C4-2B (cell line): Measurements from ENCODE around the gene MPP7.

Experiments used
- H3K27ac ChIP-seq: fragments of 450-650 bp; 2 replicates; pipeline ENCODE4 v1.5.1; 2017
- CTCF ChIP-seq: fragments of 450-650 bp; conservative IDR thresholded peaks from 2 replicates; pipeline ENCODE4 v1.5.1; 2017; ENCODE audit warnings: mild to moderate bottlenecking
- ZFX ChIP-seq: fragments of 450-650 bp; IDR thresholded peaks from 2 replicates; pipeline ENCODE4 v1.6.1; 2017

MPP7 gene

DNA sequence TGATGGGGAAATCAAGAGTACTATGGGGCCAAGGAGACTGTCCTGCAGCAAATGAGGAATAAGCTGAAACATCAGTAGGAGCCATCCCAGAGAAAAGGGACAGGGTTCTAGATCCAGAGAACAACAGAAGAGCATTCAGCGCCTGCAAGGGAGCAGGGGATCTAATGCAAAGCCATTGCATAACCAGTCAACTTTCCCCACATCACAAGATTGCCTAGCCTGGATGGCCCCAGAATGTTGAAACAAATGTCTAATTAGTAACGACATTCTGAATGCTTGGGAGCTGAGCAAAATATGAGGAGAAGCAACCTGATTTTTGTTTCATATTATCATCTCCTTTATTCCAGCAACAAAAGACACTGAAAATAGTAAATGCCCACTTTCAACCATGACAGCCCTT, 2.7 kb upstream of the MPP7 start:
- TF ChIP-seq CTCF (no peak), ZFX (no peak)

GRCh38 chr10:28304032-28304571, 1.2 kb upstream of the MPP7 start:
- H3K27ac ChIP-seq, result no peak overlapping the region
- TF ChIP-seq CTCF, result no peak
- no peak for TF ChIP-seq ZFX

More for the DNA sequence above, 2.7 kb upstream of the MPP7 start:
- H3K27ac ChIP-seq, result no peak overlapping the region

DNA sequence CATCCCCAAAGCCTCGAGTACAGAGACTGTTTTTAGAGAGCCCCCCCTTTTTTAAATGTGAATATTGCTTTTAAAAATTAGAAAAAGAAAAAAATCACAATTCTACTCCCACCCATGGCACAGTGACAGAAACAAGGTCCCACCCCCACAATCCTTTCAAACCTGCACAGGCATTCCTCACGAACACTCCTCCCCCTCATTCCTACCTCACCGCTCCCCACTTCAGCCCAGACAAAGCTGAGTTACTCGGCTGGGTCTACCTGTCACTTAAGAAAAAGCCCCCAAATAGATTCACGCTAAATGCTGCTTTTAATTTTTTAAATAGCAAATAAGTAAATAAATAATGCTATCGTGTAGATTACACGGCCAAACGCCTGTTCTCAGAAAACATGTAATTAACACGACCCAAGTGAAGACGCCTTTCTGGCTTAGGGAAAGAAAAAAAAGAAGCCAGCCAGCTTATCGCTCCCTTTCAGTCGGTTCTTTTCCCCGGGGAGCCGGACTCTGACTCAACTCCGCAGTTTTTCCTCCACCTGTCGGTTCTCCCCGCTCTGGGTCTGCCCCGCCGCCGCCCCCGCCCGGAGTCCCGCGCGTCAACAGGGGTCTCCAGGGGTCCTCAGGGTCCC, 739 bp downstream of the MPP7 start:
- H3K27ac ChIP-seq, result peak overlapping the region; percentile 76

GRCh38 chr10:28300027-28300426, 2.8 kb downstream of the MPP7 start:
- H3K27ac ChIP-seq, result no peak overlapping the region
- no peak for TF ChIP-seq ZFX
- peak; percentile 24 for TF ChIP-seq CTCF

More for the DNA sequence above, 739 bp downstream of the MPP7 start:
- TF ChIP-seq ZFX (no peak), CTCF (no peak)

- no peak overlapping the region for H3K27ac ChIP-seq
These were observed 3.9 kb downstream of the MPP7 start for GRCh38 chr10:28298951-28299350.

DNA sequence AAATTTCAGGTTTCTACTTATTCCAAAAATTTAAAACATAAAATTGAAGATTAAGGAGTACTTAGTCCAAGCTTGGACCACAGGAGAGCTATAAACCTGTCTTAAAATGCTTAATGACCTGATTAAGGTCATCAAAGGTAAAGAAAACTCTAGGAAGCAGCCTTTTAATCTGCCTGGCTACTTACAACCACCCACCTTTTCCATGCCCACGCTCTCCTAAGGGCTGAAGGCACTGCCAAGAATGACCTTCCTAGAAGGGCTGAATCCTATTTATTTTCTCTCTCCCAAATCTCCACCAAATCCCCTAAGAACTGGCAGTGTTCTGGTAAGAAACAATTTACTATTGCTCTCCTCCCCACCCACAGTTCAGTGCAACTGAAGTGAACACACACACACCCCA, 6.8 kb downstream of the MPP7 start:
- H3K27ac ChIP-seq, result no peak overlapping the region
- TF ChIP-seq CTCF (no peak), ZFX (no peak)

More at GRCh38 chr10:28298951-28299350, 3.9 kb downstream of the MPP7 start:
- TF ChIP-seq ZFX (no peak), CTCF (no peak)

DNA sequence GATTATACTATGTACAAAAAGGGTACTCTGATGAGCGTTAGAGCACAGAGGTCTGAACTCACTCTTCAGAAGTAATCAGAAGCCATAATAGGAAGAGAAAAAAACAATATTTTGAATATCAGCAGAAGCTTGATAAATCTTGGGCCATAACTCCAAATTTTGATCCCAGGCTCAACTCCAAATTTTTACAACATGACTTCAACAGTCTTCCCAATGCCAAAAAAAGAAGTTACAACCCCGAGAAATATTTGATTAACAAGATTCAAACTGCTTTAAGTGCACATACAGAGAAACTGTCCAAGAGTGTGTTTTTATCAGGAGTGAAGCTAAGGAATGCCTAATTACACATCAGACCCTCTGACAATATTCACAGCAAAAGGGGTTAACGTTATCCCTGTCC, 7.5 kb downstream of the MPP7 start:
- H3K27ac ChIP-seq, result no peak overlapping the region
- no peak for TF ChIP-seq ZFX
- TF ChIP-seq CTCF, result no peak
